GM12891 (cell line): Measurements from ENCODE around the gene UBE2D1.

Experiments used
- PAX5 ChIP-seq: IDR thresholded peaks from 2 replicates; pipeline ENCODE4 v1.6.1; 2011; ENCODE audit warnings: low read length, moderate library complexity, mild to moderate bottlenecking; ENCODE audit not compliant: insufficient read depth, severe bottlenecking
- POLR2A ChIP-seq: IDR thresholded peaks from 2 replicates; pipeline ENCODE4 v1.6.1; 2011; ENCODE audit warnings: low read depth, low read length, control low read depth
- POLR2AphosphoS5 ChIP-seq: IDR thresholded peaks from 2 replicates; pipeline ENCODE4 v1.6.1; 2011; ENCODE audit warnings: low read depth, low read length, control low read depth
- POU2F2 ChIP-seq: IDR thresholded peaks from 2 replicates; pipeline ENCODE4 v1.6.1; 2011; ENCODE audit warnings: low read depth, mild to moderate bottlenecking, control low read depth, low read length, moderate library complexity
- SPI1 ChIP-seq: IDR thresholded peaks from 2 replicates; pipeline ENCODE4 v1.6.1; 2011; ENCODE audit warnings: low read depth, low read length, control low read depth
- TAF1 ChIP-seq: IDR thresholded peaks from 2 replicates; pipeline ENCODE4 v1.6.1; 2011; ENCODE audit warnings: low read depth, low read length, control low read depth

DNA sequence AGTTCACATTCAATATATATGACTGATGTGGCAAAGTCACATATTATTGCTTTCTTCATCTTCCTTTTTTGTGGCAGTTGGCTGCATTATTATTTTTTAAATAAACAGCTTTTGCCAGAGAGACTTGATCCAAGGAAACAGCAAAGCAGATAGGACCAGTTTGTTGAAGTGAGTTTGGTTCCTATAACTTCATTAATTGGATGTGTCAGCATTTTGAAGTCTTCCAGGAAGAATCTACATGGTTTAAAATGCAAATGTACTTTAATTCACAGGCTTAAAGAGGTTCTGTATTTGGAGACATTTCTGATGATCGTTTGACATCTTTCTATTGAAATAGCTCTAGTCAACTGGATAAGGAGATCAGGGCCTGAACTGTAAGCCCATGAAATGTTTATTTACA, 13.2 kb downstream of the UBE2D1 start:
- TF ChIP-seq POLR2AphosphoS5: no peak
- no peak for TF ChIP-seq POLR2A
- TF ChIP-seq TAF1: no peak
- no peak for TF ChIP-seq SPI1
- no peak for TF ChIP-seq PAX5
- no peak for TF ChIP-seq POU2F2
